Adrenal gland (tissue), 12 donors: ENCODE measurements around the gene HNF1A. TPM values are rescaled to one million over a fixed set of nuclear protein-coding genes. Genes with fewer than 3 reads are reported as not detected.

Source experiments
- DNase-seq, 7 donors: peaks; one replicate each; pipeline ENCODE4 v3.0.0-alpha.2; 2019 to 2020
- H3K27ac ChIP-seq, 5 donors: fragments of 200-600 bp; sonication (generic) in 4 of 5; 1 replicate in 3 of 5; 2 replicates in 2 of 5; pipeline versions ENCODE4 v1.5.1 to v1.8.0; 2016 to 2020; ENCODE audit warnings: mild to moderate bottlenecking in 1 of 5
- H3K27me3 ChIP-seq: fragments of 200-600 bp; 2 replicates; pipeline ENCODE4 v1.8.0; 2021
- H3K36me3 ChIP-seq, 2 donors: fragments of 200-600 bp; replicated peaks in 1 of 2; 1 replicate in 1 of 2; 2 replicates in 1 of 2; pipeline versions ENCODE4 v1.5.1 to v1.8.0; 2018 to 2022
- H3K4me1 ChIP-seq, 2 donors: fragments of 200-600 bp; replicated peaks in 1 of 2; 1 replicate in 1 of 2; 2 replicates in 1 of 2; pipeline versions ENCODE4 v1.5.1 to v1.8.0; 2018 to 2021
- H3K4me3 ChIP-seq, 4 donors: fragments of 200-600 bp; sonication (generic) in 3 of 4; one replicate each; pipeline ENCODE4 v1.5.1; 2016 to 2018
- H3K9me3 ChIP-seq, 3 donors: fragments of 200-600 bp; sonication (generic) in 1 of 3; replicated peaks in 1 of 3; 1 replicate in 2 of 3; 2 replicates in 1 of 3; pipeline versions ENCODE4 v1.5.1 to v1.8.0; 2016 to 2021
- POLR2A ChIP-seq, 2 donors: fragments of 450-650 bp; IDR thresholded peaks; one replicate each; pipeline ENCODE4 v1.6.1; 2017; ENCODE audit warnings: antibody characterized with exemption in 2 of 2, mild to moderate bottlenecking in 2 of 2, moderate library complexity in 1 of 2
- WGBS, 4 donors: extraction: QIAGEN DNeasy Blood & Tissue Kit in 2 of 4; methylation state at CpG; one replicate each; pipeline versions ENCODE4 v1.1.5 to v1.1.7; 2013 to 2017; 5-methylcytosine and 5-hydroxymethylcytosine counted together
- intact Hi-C, 2 donors: fragments of 100-400 bp; cut with DNase I; formaldehyde crosslinking; loops; one replicate each; pipeline versions ENCODE4 v1.14.1 to v1.15.0; 2022 to 2023
- polyA plus RNA-seq, 3 donors: library from polyadenylated mRNA; stranded (reverse); fragments of 200-250 nt in 2 of 3; fragments of 350-450 nt in 1 of 3; fragmentation: Illumina TruSeq in 1 of 3; extraction: RNeasy Lipid Tissue Mini Kit (QIAGEN cat#74804) in 1 of 3; gene quantifications; one replicate each; pipeline ENCODE4 v1.2.3, GENCODE V29; 2013 to 2014
- total RNA-seq, 9 donors: library from RNA; depleted of rRNA in 4 of 9; stranded (reverse); fragments of >200 nt in 4 of 9; fragments of 120-200 nt in 1 of 9; fragmentation: NEBNext Ultra II Directional in 1 of 9; extraction: Animal tissue kit (Norgen Biotek cat#: 25700) in 1 of 9; gene quantifications; one replicate each; pipeline versions ENCODE4 v1.1.0 to v1.2.4, GENCODE V29; 2013 to 2023
- TF ChIP-seq, protein P1 (sequence below), 6 experiments: fragments of 450-650 bp in 4 of 6; fragments of 200-600 bp in 2 of 6; sonication (generic) in 1 of 6; IDR thresholded peaks; 1 replicate in 5 of 6; 2 replicates in 1 of 6; pipeline versions ENCODE4 v1.5.1 to v1.8.0; 2016 to 2021; ENCODE audit warnings: antibody characterized with exemption in 6 of 6, mild to moderate bottlenecking in 2 of 6, moderate library complexity in 1 of 6
- donor health status: healthy with polysubstance abuse.
- donor health status: Bipolar disorder and iron deficiency.
- donor health status: DM: yes; HTN: yes; CAD: no.
- donor health status: DM: no; HTN: no; CAD: no.
- donor health status: DM: no; HTN: no; CAD: no.
- donor health status: DM: yes; HTN: yes; CAD: no.

The HNF1A gene
- total and polyA plus RNA-seq, 12 donors = 0.03 to 0.08 TPM; not detected in 10

DNA sequence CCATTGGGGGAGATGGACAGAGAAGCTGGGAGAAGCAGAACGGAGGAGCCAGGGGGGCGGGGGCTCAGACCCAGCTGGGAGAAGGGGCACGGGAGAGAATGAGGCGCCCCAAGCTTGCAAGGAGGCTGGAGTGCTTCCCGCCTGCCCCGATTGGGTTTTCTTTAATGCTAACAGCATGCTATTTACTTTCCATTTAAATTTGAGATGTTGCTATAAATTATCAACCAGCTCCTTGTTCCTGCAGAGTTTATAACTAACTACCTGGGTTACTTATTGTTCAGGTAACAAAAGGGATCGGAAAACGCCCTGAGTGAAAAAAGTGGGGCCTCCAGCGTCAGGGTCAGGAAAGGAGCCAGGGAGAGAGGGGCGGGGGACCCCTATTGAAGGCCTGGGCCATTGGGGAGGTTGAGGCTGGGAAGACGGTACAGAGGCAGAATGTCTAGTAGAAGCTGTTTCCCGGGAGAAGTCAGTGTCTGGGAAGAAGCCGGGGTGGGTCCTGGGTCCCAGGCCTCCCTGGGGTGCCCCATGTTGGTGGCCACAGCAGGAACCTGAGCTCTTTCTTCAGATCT, 2.5 kb downstream of the HNF1A start:
- no peak for TF ChIP-seq POLR2A (IDR thresholded peaks at IDR 0.05)
- TF ChIP-seq, protein P1, sequence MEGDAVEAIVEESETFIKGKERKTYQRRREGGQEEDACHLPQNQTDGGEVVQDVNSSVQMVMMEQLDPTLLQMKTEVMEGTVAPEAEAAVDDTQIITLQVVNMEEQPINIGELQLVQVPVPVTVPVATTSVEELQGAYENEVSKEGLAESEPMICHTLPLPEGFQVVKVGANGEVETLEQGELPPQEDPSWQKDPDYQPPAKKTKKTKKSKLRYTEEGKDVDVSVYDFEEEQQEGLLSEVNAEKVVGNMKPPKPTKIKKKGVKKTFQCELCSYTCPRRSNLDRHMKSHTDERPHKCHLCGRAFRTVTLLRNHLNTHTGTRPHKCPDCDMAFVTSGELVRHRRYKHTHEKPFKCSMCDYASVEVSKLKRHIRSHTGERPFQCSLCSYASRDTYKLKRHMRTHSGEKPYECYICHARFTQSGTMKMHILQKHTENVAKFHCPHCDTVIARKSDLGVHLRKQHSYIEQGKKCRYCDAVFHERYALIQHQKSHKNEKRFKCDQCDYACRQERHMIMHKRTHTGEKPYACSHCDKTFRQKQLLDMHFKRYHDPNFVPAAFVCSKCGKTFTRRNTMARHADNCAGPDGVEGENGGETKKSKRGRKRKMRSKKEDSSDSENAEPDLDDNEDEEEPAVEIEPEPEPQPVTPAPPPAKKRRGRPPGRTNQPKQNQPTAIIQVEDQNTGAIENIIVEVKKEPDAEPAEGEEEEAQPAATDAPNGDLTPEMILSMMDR (IDR thresholded peaks at IDR 0.05) = no peak
- Histone ChIP-seq H3K27me3 (no peaks in the 10 kb centered on the region), H3K4me1 (no peaks in the 10 kb centered on the region), H3K27ac (no peak overlapping the region), H3K36me3 (no peaks in the 10 kb centered on the region), H3K4me3 (no peak overlapping the region), H3K9me3 (no peaks in the 10 kb centered on the region)
- WGBS, 4 donors = 77 to 84% (median 82%) methylated on average over 13 of the region's 13 CpGs
- no peak for DNase-seq
- intact Hi-C loops = no loop called here

DNA sequence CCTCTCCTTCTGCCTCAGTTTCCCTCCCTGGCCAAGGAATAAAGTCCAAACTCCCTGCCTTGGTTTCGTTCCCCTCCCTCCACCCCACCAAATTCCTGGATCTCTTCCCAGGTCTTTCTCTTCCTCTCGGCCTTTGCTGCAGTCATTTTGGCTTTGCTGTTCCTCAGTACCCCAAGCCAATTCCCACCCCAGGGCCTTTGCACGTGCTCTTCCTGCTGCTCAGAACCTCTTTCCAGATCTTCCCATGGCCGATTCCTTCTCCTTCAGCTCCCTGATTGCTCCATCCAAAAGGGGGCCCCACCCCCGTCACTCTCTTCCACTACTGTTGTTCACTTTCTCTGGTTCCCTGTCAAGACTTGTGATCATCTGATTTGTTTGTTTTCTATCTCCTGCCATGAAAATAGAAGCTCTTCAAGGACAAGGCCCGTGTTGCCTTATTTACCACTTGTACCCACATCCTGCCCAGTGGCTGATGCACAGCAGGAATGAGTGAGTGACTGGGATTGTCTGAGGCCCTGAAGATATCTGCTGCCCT, 3.1 kb downstream of the HNF1A start:
- Histone ChIP-seq H3K27me3 (no peaks in the 10 kb centered on the region), H3K36me3 (no peaks in the 10 kb centered on the region), H3K27ac (no peak overlapping the region), H3K9me3 (no peaks in the 10 kb centered on the region), H3K4me3 (no peak overlapping the region), H3K4me1 (no peaks in the 10 kb centered on the region)
- no peak for DNase-seq
- TF ChIP-seq, protein P1 (IDR thresholded peaks at IDR 0.05) = no peak
- no peak for TF ChIP-seq POLR2A (IDR thresholded peaks at IDR 0.05)
- 58 to 76% (median 73%) methylated on average over 5 to 6 of the region's 6 CpGs for WGBS, 4 donors
- intact Hi-C loops = no loop called here

DNA sequence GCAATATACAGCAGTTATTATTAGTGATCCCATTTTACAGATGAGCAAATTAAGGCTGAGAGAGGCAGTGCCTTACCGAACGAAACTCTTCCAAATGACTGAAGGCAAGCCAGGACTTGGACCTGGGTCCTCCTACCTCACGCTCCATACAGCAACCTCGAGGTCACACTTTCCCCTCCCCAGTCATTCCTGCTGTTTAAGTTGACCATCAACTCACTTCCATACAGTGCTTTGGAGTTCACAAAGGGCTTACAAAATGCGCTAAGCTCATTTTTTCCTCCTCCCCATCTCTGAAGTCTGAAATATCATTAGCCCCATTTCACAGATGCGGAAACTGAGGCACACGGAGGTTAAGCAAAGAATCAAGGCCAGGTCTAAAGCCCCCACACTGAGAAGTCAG, 4.3 kb downstream of the HNF1A start:
- Histone ChIP-seq H3K27ac (no peak overlapping the region), H3K4me1 (no peaks in the 10 kb centered on the region), H3K36me3 (no peaks in the 10 kb centered on the region), H3K9me3 (no peaks in the 10 kb centered on the region), H3K4me3 (no peak overlapping the region), H3K27me3 (no peaks in the 10 kb centered on the region)
- intact Hi-C loops = no loop called here
- DNase-seq = no peak
- no peak for TF ChIP-seq POLR2A (IDR thresholded peaks at IDR 0.05)
- TF ChIP-seq, protein P1 (IDR thresholded peaks at IDR 0.05) = no peak
- WGBS, 4 donors = 79 to 81% (median 81%) methylated on average over 6 to 7 of the region's 7 CpGs

DNA sequence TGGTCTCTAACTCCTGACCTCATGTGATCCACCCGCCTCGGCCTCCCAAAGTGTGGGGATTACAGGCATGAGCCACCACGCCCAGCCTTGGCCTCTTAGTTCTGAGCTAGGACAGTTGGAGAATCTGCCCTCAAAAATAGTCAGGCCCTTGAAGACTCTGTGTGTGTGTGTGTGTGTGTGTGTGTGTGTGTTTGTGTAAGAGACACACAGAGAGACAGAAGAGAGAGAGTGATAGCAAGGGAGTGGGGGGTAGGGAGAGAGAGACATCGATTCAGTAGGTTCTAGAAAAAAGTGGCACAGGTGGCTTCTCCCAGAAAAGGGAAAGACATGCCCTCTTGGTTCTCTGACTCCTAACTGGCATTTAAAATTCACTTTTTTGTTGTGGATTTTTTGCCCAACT, 5.4 kb downstream of the HNF1A start:
- Histone ChIP-seq H3K27ac (no peak overlapping the region), H3K4me1 (no peaks in the 10 kb centered on the region), H3K36me3 (no peaks in the 10 kb centered on the region), H3K9me3 (no peaks in the 10 kb centered on the region), H3K4me3 (no peak overlapping the region), H3K27me3 (no peaks in the 10 kb centered on the region)
- no peak for DNase-seq
- TF ChIP-seq, protein P1 (IDR thresholded peaks at IDR 0.05) = no peak
- 82 to 90% (median 86%) methylated on average over 4 of the region's 4 CpGs for WGBS, 4 donors
- intact Hi-C loops = no loop called here
